Neural crest cell (in vitro differentiated cells): ENCODE measurements around the gene SLX4. TPM values are rescaled to one million over a fixed set of nuclear protein-coding genes. Genes with fewer than 3 reads are reported as not detected.

ENCODE experiments used
- DNase-seq: peaks from one replicate; pipeline ENCODE4 v3.0.0; 2021; ENCODE audit warnings: low read depth, mixed read lengths, low spot score
- H3K27ac Mint-ChIP-seq: one replicate; pipeline ENCODE4 v1.8.0; 2021; ENCODE audit warnings: mild to moderate bottlenecking, mixed read lengths; ENCODE audit not compliant: unreplicated experiment
- H3K27me3 Mint-ChIP-seq: 2 replicates; pipeline ENCODE4 v1.8.0; 2021; ENCODE audit warnings: low read depth, mild to moderate bottlenecking, mixed read lengths
- H3K36me3 Mint-ChIP-seq: 2 replicates; pipeline ENCODE4 v1.8.0; 2021; ENCODE audit warnings: low read depth, mild to moderate bottlenecking, mixed read lengths
- H3K4me1 Mint-ChIP-seq: 2 replicates; pipeline ENCODE4 v1.8.0; 2021; ENCODE audit warnings: mixed read lengths
- H3K4me3 Mint-ChIP-seq: one replicate; pipeline ENCODE4 v1.8.0; 2021; ENCODE audit warnings: mild to moderate bottlenecking, mixed read lengths
- H3K9me3 Mint-ChIP-seq: 2 replicates; pipeline ENCODE4 v1.8.0; 2021; ENCODE audit warnings: mixed read lengths
- total RNA-seq: library from RNA; stranded (reverse); gene quantifications from 2 replicates; pipeline ENCODE4 v1.2.1, GENCODE V29; 2021
- TF ChIP-seq, protein P1 (sequence below): fragments of 200-600 bp; sonication (generic); conservative IDR thresholded peaks from 2 replicates; pipeline ENCODE4 v1.5.0; 2021; ENCODE audit warnings: antibody characterized with exemption, mild to moderate bottlenecking

Gene SLX4
- total RNA-seq, 1 donor from 2014 or later = 17.7 TPM

DNA sequence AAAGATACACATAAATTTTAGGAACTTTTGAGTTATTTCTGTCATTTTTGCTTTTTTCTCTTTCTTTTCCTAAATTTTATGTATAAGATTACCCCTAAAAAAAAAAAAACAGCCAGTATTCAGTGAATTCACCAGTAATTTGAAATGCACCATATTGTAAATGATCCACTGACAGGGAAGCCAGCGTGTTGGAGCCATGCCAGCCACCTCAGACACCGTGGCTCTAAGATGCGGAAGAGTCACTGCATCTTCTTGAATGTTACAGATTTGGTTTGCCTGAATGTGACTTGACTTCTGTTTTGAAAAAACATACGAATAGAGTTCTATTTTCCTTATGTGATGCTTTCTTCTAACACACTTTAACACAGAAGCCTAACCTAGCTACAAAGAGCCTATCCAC is 73.2 kb downstream of the SLX4 start:
- peaks cover 4% of the 10 kb centered on the region for H3K36me3 Mint-ChIP-seq
- no peaks in the 10 kb centered on the region for H3K9me3 Mint-ChIP-seq
- no peaks in the 10 kb centered on the region for H3K27me3 Mint-ChIP-seq
- no peaks in the 10 kb centered on the region for H3K4me1 Mint-ChIP-seq
- TF ChIP-seq, protein P1, sequence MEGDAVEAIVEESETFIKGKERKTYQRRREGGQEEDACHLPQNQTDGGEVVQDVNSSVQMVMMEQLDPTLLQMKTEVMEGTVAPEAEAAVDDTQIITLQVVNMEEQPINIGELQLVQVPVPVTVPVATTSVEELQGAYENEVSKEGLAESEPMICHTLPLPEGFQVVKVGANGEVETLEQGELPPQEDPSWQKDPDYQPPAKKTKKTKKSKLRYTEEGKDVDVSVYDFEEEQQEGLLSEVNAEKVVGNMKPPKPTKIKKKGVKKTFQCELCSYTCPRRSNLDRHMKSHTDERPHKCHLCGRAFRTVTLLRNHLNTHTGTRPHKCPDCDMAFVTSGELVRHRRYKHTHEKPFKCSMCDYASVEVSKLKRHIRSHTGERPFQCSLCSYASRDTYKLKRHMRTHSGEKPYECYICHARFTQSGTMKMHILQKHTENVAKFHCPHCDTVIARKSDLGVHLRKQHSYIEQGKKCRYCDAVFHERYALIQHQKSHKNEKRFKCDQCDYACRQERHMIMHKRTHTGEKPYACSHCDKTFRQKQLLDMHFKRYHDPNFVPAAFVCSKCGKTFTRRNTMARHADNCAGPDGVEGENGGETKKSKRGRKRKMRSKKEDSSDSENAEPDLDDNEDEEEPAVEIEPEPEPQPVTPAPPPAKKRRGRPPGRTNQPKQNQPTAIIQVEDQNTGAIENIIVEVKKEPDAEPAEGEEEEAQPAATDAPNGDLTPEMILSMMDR = no peak
- DNase-seq = no peak
- no peak overlapping the region for H3K4me3 Mint-ChIP-seq
- H3K27ac Mint-ChIP-seq = no peak overlapping the region

DNA sequence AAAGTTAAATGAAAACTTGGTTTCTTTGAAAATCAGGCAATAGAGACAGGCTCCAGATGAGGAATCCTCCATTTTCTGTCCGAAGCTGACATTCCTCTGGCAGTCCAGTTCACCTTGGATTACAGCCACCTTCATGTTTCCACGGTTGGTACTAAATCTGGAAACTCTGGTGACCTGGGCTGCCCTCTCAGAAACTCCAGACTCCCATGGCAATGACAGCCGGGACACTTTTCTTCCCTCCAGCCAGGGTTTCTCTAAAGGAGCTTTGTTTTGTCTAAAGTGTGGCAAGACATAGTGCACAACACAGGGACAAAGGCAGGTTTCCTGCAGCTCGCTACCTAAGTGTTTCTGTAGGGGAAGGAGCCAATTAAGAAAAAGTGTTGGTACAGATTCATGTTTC is 74.6 kb downstream of the SLX4 start:
- DNase-seq = no peak
- Mint-ChIP-seq H3K9me3 (no peaks in the 10 kb centered on the region), H3K4me1 (no peaks in the 10 kb centered on the region), H3K27ac (no peak overlapping the region), H3K36me3 (peaks cover 7% of the 10 kb centered on the region), H3K4me3 (no peak overlapping the region), H3K27me3 (no peaks in the 10 kb centered on the region)
- TF ChIP-seq, protein P1 = no peak

DNA sequence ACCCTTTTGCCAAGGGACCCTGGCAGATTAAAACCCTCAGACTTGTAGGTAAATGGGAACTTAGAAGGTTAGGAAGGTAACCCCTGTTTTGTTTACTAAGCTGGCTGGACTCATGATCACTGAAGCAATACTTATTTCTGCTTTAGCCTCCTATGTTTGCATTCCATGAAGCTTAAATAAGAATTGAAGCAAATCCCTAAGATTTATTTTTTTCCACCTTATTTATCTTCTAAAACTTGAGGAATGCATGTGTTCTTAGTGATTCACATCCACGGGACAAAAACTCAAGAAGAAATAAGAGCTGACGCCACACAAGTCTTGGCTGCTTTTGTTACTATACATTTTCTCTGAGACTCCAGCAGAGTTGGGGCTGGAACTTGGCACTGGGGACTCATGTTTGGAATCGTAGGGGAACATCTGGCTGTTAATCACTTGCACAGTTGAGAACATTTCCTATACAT is 75.1 kb downstream of the SLX4 start:
- H3K27ac Mint-ChIP-seq = no peak overlapping the region
- H3K36me3 Mint-ChIP-seq = peaks cover 7% of the 10 kb centered on the region
- TF ChIP-seq, protein P1 = no peak

DNA sequence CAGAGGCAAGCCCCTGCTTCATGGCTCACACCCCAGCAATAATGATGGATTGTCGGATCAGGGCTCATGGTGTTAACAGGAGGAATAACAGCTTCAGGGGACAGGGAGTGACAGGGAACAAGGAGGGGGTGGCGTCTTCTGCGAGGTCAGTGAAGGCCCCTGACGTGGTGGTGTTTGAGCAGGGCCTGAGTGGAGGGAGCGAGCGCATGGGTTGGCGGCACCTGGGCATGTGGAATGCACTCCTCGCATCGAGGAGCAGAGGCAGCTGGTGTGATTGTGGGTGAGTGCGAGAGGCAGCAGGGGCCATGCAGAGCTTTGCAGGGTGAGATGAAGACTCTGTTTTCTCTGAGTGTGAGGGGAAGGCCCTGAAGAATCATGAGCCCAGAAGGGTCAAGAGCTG is 77.3 kb downstream of the SLX4 start:
- TF ChIP-seq, protein P1 = no peak
- H3K36me3 Mint-ChIP-seq = peaks cover 10% of the 10 kb centered on the region
- DNase-seq = no peak
- no peak overlapping the region for H3K4me3 Mint-ChIP-seq
- H3K27me3 Mint-ChIP-seq = no peaks in the 10 kb centered on the region
- H3K9me3 Mint-ChIP-seq = no peaks in the 10 kb centered on the region
- no peaks in the 10 kb centered on the region for H3K4me1 Mint-ChIP-seq
- peak overlapping the region; percentile 48 for H3K27ac Mint-ChIP-seq

More for the DNA sequence above, 75.1 kb downstream of the SLX4 start:
- no peak for DNase-seq
- Mint-ChIP-seq H3K4me1 (no peaks in the 10 kb centered on the region), H3K4me3 (no peak overlapping the region), H3K27me3 (no peaks in the 10 kb centered on the region), H3K9me3 (no peaks in the 10 kb centered on the region)

DNA sequence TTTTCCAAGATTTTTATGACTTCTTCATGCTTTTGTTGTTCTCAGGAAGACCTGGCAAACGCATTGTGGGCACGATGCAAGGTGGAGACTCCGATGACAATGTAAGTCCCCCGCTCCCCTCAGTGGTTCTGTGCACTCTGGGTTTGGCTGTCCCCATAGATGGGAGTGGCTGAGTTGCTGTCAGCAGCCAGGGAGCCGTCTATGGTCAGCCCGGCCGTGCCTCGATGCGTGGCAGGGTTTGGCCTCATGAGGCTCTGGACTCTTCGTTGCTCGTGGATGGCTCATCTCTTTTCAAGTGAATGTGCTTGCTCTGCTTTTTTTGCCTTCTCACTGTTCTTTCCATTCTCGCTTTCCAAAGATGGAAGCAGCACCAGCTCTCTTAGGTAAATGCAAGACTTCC is 78.7 kb downstream of the SLX4 start:
- Mint-ChIP-seq H3K9me3 (no peaks in the 10 kb centered on the region), H3K4me3 (no peak overlapping the region), H3K36me3 (peaks cover 22% of the 10 kb centered on the region), H3K27ac (no peak overlapping the region), H3K27me3 (no peaks in the 10 kb centered on the region), H3K4me1 (no peaks in the 10 kb centered on the region)
- TF ChIP-seq, protein P1 = no peak
- no peak for DNase-seq

Other genes with a start within 250 kb of the SLX4 start
- 18.3 TPM in 2 replicates for gene ZSCAN32, start 210.6 kb downstream of the SLX4 start, total RNA-seq
- gene ZNF174, start 210.4 kb downstream of the SLX4 start, total RNA-seq = 12.8 and 15.5 TPM in 2 replicates
- gene ZNF597, start 168.1 kb downstream of the SLX4 start, total RNA-seq = 2.0 and 2.2 TPM in 2 replicates
- 48.9 and 55.3 TPM in 2 replicates for gene NAA60, start 167.9 kb downstream of the SLX4 start, total RNA-seq
- not detected in 2 replicates for gene C16orf90, start 116.1 kb downstream of the SLX4 start, total RNA-seq
- gene CLUAP1, start 110.6 kb downstream of the SLX4 start, total RNA-seq = 30.7 and 33.8 TPM in 2 replicates
- 0.18 TPM in 1 of 2 replicates, not detected in the other for gene NLRC3, start 34.2 kb downstream of the SLX4 start, total RNA-seq
- 23.6 and 26.0 TPM in 2 replicates for gene DNASE1, start 43.1 kb upstream of the SLX4 start, total RNA-seq
- 152 and 154 TPM in 2 replicates for gene TRAP1, start 105.9 kb upstream of the SLX4 start, total RNA-seq